GM21717 (cell line): ENCODE results near the gene DIRAS3.
"Not testable (repeated sequence)": the region's sequence is repeated elsewhere in the genome, so short reads cannot be mapped to it uniquely, and the experiment has no call there.

Source experiments
- ATAC-seq: cut with Tn5 transposase; IDR thresholded peaks from one replicate; pipeline ENCODE4 v1.9.1; 2021; ENCODE audit warnings: mild to moderate bottlenecking, moderate library complexity; ENCODE audit not compliant: unreplicated experiment

Gene DIRAS3

GRCh38 chr1:68024635-68025338 is 25.6 kb downstream of the DIRAS3 start:
- ATAC-seq, result no peak

- ATAC-seq, result no peak
Measured at GRCh38 chr1:68016381-68016780, 34.0 kb downstream of the DIRAS3 start.

- no peak for ATAC-seq
Measured at GRCh38 chr1:68015971-68016370, 34.5 kb downstream of the DIRAS3 start.

- ATAC-seq, result no peak
Measured at GRCh38 chr1:68015369-68015768, 35.1 kb downstream of the DIRAS3 start.

- no peak for ATAC-seq
Measured at GRCh38 chr1:68013351-68013750, 37.1 kb downstream of the DIRAS3 start.

GRCh38 chr1:68011657-68012375 is 38.6 kb downstream of the DIRAS3 start:
- no peak for ATAC-seq

- ATAC-seq, result no peak
Measured at GRCh38 chr1:68010543-68010942, 39.9 kb downstream of the DIRAS3 start.

GRCh38 chr1:68010090-68010489 is 40.3 kb downstream of the DIRAS3 start:
- no peak for ATAC-seq

GRCh38 chr1:68003626-68004025 is 46.8 kb downstream of the DIRAS3 start:
- ATAC-seq, result not testable (repeated sequence)

- ATAC-seq, result no peak
Measured at GRCh38 chr1:68000191-68000590, 50.2 kb downstream of the DIRAS3 start.

- ATAC-seq, result no peak
Measured at GRCh38 chr1:67997746-67998145, 52.7 kb downstream of the DIRAS3 start.
